ENCODE measurements around the gene SPINK4.

DNA sequence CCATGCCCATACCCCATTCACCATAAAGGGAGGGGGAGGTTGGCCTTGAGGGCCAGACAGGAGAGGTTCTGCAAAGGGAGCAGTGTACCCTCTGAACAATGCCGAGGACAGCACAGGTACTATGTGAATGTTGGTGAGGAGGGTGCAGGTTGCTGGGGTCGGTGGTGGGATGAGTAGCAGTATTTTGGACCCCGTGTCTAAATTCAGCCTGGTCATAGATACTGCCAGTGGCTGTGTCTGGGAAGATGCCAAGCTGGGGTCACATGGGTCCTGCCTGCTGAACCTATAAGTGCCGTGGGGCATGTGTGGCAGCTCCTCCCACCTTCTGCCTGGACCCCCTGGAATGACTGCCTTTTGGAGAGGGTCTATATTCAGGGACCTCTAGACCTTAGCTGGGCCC is 11.4 kb upstream of the SPINK4 start:
- no peak for TF ChIP-seq TAF1 (IDR thresholded peaks at IDR 0.05; ENCODE audit: low read depth, low read length)
- no peak for TF ChIP-seq POLR2A (IDR thresholded peaks at IDR 0.05; ENCODE audit: low read depth, low read length)
- no peak for TF ChIP-seq POLR2AphosphoS5 (IDR thresholded peaks at IDR 0.05; ENCODE audit: low read depth, low read length)
- TF ChIP-seq POU2F2 (IDR thresholded peaks at IDR 0.05; ENCODE audit: low read depth, low read length) = no peak
